ENCODE data around the gene AAMDC. TPM values are rescaled to one million over a fixed set of nuclear protein-coding genes. Genes with fewer than 3 reads are reported as not detected.
"Not testable (repeated sequence)": the region's sequence is repeated elsewhere in the genome, so short reads cannot be mapped to it uniquely, and the experiment has no call there.

The AAMDC gene
- total RNA-seq, 1 experiment from 2014 or later = 20.7 TPM

- H4K8ac ChIP-seq (replicated peaks; ENCODE audit: insufficient read length, low read depth, low read length); H3K14ac ChIP-seq (ENCODE audit: insufficient read depth, low read length); H3K18ac ChIP-seq (ENCODE audit: insufficient read length, low read depth, low read length); H2AK5ac ChIP-seq (ENCODE audit: insufficient read length, low read length); H3K23me2 ChIP-seq (ENCODE audit: insufficient read length, low read depth, low read length, poor library complexity, severe bottlenecking); H3K23ac ChIP-seq (ENCODE audit: insufficient read length, low read depth, low read length); H2BK12ac ChIP-seq (ENCODE audit: insufficient read length, low read depth, low read length); H3K79me2 ChIP-seq (ENCODE audit: insufficient read depth, low read length); H3K9ac ChIP-seq (ENCODE audit: extremely low read depth, insufficient read length, low read length); H2BK20ac ChIP-seq (ENCODE audit: low read depth, low read length, poor library complexity, severe bottlenecking); H3K4me1 ChIP-seq (ENCODE audit: insufficient read depth, low read length); H4K5ac ChIP-seq (ENCODE audit: insufficient read length, low read depth, low read length); H2BK15ac ChIP-seq (ENCODE audit: low read depth, low read length); H2AFZ ChIP-seq (ENCODE audit: low read length); H3K56ac ChIP-seq (ENCODE audit: insufficient read length, low read depth, low read length); H3K4me3 Mint-ChIP-seq; DNase-seq; H3T11ph ChIP-seq (ENCODE audit: low read length); H3K27ac ChIP-seq (ENCODE audit: insufficient read length, low read depth, low read length); H3K27ac Mint-ChIP-seq; H3K27me3 ChIP-seq (ENCODE audit: insufficient read depth, low read length); H3K79me1 ChIP-seq (ENCODE audit: insufficient read depth, low read depth, low read length, poor library complexity, severe bottlenecking); H3K4me1 Mint-ChIP-seq; H3K9me3 ChIP-seq (ENCODE audit: control insufficient read depth, low read depth, low read length); H3K4ac ChIP-seq (ENCODE audit: low read depth, low read length); H2BK120ac ChIP-seq (ENCODE audit: low read depth, low read length, poor library complexity, severe bottlenecking); H3K4me2 ChIP-seq (ENCODE audit: insufficient read depth, insufficient read length, low read length); H2BK5ac ChIP-seq (ENCODE audit: insufficient read length, low read length); H4K20me1 ChIP-seq (ENCODE audit: control insufficient read depth, insufficient read depth, insufficient read length); H3K27me3 Mint-ChIP-seq (ENCODE audit: low read depth); H3K9me3 Mint-ChIP-seq; H4K91ac ChIP-seq (ENCODE audit: insufficient read length, low read depth, low read length): not testable (repeated sequence)
- H3K36me3 Mint-ChIP-seq (ENCODE audit: insufficient read depth in 1 of 3, low read depth in 3 of 3) = peaks cover 11 to 13% (median 12%) of the 10 kb centered on the region in 3 experiments
- no CpG with 5 or more reads among the region's 10 CpGs for WGBS (ENCODE audit: extremely low coverage, insufficient read length, low lambda C conversion rate)
Measured at GRCh38 chr11:77861444-77861843, 40.5 kb downstream of the AAMDC start.

Measured in H9 (cell line).